Suprapubic skin (tissue), 4 donors: ENCODE data around the gene FRMD1.

Experiments used
- EP300 ChIP-seq: sonication (generic); formaldehyde crosslinking; IDR thresholded peaks from one replicate; pipeline ENCODE4 v1.6.1; 2017; ENCODE audit warnings: antibody characterized with exemption
- POLR2A ChIP-seq, 2 donors: fragments of 450-650 bp; IDR thresholded peaks; one replicate each; pipeline ENCODE4 v1.6.1; 2017; ENCODE audit warnings: antibody characterized with exemption in 2 of 2, mild to moderate bottlenecking in 2 of 2, moderate library complexity in 2 of 2
- POLR2AphosphoS5 ChIP-seq, 3 donors: sonication (generic); formaldehyde crosslinking; IDR thresholded peaks; one replicate each; pipeline ENCODE4 v1.6.1; 2017; ENCODE audit warnings: antibody characterized with exemption in 3 of 3
- TF ChIP-seq, protein P1 (sequence below), 2 donors: fragments of 200-600 bp in 1 of 2; fragments of 450-650 bp in 1 of 2; sonication (generic) in 1 of 2; IDR thresholded peaks; one replicate each; pipeline ENCODE4 v1.5.1; 2016 to 2019; ENCODE audit warnings: antibody characterized with exemption in 2 of 2, mild to moderate bottlenecking in 1 of 2, moderate library complexity in 1 of 2

DNA sequence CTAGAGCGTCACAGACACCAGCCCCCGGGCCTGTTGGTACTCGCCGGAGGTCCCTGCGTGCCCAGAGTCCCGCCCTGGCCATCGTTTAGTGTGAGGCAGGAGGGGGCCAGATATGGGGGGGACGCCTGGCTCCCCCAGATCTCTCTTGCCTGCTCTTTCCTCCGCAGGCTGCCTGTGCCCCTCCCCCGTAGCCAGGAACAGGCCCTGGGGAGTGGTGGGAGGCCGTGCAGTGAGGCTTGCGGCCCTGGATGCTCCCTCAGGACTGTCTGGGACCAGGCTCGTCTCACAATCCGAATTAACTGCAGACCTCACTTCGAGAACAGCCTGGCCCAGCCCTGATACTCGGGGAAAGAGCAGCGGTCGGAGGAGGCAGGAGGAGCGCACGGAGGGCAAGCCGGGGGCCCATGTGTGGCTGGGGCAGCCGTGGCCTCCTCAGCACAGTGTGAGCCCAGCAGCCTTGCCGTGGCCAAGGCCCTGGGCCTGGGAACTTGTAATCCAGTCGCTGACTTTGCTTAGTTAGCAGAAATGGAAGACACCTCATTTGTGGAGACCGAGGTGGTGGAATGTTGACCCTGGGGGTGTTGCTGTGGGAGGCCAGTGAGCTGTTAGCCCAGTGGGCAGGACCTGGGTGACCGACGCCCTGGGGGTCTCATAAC, 28.7 kb downstream of the FRMD1 start:
- TF ChIP-seq, protein P1, sequence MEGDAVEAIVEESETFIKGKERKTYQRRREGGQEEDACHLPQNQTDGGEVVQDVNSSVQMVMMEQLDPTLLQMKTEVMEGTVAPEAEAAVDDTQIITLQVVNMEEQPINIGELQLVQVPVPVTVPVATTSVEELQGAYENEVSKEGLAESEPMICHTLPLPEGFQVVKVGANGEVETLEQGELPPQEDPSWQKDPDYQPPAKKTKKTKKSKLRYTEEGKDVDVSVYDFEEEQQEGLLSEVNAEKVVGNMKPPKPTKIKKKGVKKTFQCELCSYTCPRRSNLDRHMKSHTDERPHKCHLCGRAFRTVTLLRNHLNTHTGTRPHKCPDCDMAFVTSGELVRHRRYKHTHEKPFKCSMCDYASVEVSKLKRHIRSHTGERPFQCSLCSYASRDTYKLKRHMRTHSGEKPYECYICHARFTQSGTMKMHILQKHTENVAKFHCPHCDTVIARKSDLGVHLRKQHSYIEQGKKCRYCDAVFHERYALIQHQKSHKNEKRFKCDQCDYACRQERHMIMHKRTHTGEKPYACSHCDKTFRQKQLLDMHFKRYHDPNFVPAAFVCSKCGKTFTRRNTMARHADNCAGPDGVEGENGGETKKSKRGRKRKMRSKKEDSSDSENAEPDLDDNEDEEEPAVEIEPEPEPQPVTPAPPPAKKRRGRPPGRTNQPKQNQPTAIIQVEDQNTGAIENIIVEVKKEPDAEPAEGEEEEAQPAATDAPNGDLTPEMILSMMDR (IDR thresholded peaks at IDR 0.05) = no peak
- TF ChIP-seq POLR2A (IDR thresholded peaks at IDR 0.05) (no peak), POLR2AphosphoS5 (IDR thresholded peaks at IDR 0.05) (no peak), EP300 (no peak)
